HUES6 (cell line): ENCODE data around the gene KMT2C.

Experiments
- H3K27ac ChIP-seq: 2 replicates; pipeline ENCODE4 v1.7.0; 2013; ENCODE audit warnings: low read depth, mild to moderate bottlenecking, low read length, inconsistent platforms
- H3K27me3 ChIP-seq: 2 replicates; pipeline ENCODE4 v1.6.1; 2013; ENCODE audit warnings: low read length; ENCODE audit not compliant: control insufficient read depth, insufficient read depth
- H3K36me3 ChIP-seq: 2 replicates; pipeline ENCODE4 v1.6.1; 2013; ENCODE audit warnings: low read length; ENCODE audit not compliant: control insufficient read depth, insufficient read depth
- H3K4me1 ChIP-seq: 2 replicates; pipeline ENCODE4 v1.6.1; 2013; ENCODE audit warnings: low read length; ENCODE audit not compliant: control insufficient read depth, insufficient read depth
- H3K4me3 ChIP-seq: 2 replicates; pipeline ENCODE4 v1.5.1; 2013; ENCODE audit warnings: low read depth, low read length
- H3K9ac ChIP-seq: one replicate; pipeline ENCODE4 v1.6.1; 2013; ENCODE audit warnings: mild to moderate bottlenecking, low read length
- H3K9me3 ChIP-seq: 2 replicates; pipeline ENCODE4 v1.6.1; 2013; ENCODE audit warnings: low read depth, low read length; ENCODE audit not compliant: control insufficient read depth, insufficient read depth

Gene KMT2C

GRCh38 chr7:152351168-152351567 is 84.6 kb downstream of the KMT2C start:
- Histone ChIP-seq H3K9ac (no peak overlapping the region), H3K27me3 (no peaks in the 10 kb centered on the region), H3K4me3 (no peak overlapping the region), H3K27ac (no peak overlapping the region), H3K36me3 (peaks cover 30% of the 10 kb centered on the region), H3K9me3 (peaks cover 12% of the 10 kb centered on the region; the same call in 1 of the 2 replicates), H3K4me1 (no peaks in the 10 kb centered on the region)

GRCh38 chr7:152347888-152348287 is 87.9 kb downstream of the KMT2C start:
- peaks cover 26% of the 10 kb centered on the region for H3K36me3 ChIP-seq
- H3K27ac ChIP-seq, result no peak overlapping the region
- no peaks in the 10 kb centered on the region for H3K27me3 ChIP-seq
- H3K9ac ChIP-seq, result no peak overlapping the region
- H3K4me1 ChIP-seq, result no peaks in the 10 kb centered on the region
- H3K4me3 ChIP-seq, result no peak overlapping the region
- peaks cover 12% of the 10 kb centered on the region; the same call in 1 of the 2 replicates for H3K9me3 ChIP-seq

DNA sequence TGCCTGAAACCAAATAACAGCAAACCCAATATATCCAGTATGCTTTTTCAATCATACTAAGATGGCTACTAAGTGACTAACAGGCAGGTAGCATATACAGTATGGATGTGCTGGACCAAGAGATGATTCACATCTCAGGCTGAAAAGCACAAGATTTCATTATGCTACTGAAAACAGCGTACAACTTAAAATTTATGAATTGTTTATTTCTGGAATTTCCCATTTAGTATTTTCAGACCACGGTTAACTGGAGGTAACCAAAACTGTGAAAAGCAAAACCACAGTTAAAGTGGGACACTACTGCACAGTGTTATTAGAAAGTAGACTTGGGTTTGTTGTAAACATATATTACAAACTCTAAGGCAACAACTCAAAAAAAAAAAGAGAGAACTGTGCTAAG is 91.5 kb downstream of the KMT2C start:
- H3K9me3 ChIP-seq, result peaks cover 5% of the 10 kb centered on the region; the same call in 1 of the 2 replicates
- no peaks in the 10 kb centered on the region for H3K4me1 ChIP-seq
- no peak overlapping the region for H3K9ac ChIP-seq
- no peaks in the 10 kb centered on the region for H3K27me3 ChIP-seq
- H3K36me3 ChIP-seq, result peaks cover 7% of the 10 kb centered on the region; the same call in 1 of the 2 replicates
- H3K27ac ChIP-seq, result no peak overlapping the region
- H3K4me3 ChIP-seq, result no peak overlapping the region

DNA sequence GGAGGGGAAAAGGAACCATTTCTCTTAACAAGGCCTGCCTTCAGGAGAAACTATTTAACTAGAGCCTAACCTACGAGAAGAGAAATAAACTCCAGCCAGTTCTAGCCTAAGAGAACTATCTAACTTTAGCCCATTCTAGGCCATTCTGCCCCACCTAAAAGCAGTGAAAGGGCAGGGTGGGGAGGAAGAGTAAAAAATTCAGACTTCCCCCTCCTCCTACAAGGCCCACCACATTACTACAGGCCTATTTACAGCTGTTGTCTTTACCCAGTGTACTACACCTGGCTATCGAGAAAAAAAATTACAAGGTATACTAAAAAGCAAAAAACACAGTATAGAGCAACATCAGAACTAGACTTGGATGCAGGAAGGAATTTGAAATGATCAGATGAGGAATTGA is 93.0 kb downstream of the KMT2C start:
- H3K36me3 ChIP-seq, result peaks cover 4% of the 10 kb centered on the region; the same call in 1 of the 2 replicates
- no peak overlapping the region for H3K4me3 ChIP-seq
- no peak overlapping the region for H3K9ac ChIP-seq
- H3K4me1 ChIP-seq, result no peaks in the 10 kb centered on the region
- H3K27me3 ChIP-seq, result no peaks in the 10 kb centered on the region
- no peak overlapping the region for H3K27ac ChIP-seq
- no peaks in the 10 kb centered on the region for H3K9me3 ChIP-seq

DNA sequence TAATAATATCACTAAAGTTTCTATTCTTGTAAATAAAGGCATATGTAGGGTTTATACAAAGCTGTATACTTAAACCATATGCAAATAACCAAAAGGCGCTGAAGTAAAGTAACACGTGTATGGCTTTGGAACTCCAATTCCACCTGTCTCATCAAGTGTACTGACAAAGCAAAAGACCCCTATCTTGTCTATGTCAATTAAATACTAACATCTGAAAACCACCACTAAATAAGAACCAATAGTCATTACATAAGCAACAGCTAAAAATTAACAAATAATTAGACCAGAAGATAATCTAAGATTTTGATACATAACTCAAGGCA is 93.9 kb downstream of the KMT2C start:
- Histone ChIP-seq H3K27ac (no peak overlapping the region), H3K4me3 (no peak overlapping the region), H3K9me3 (no peaks in the 10 kb centered on the region), H3K36me3 (no peaks in the 10 kb centered on the region), H3K4me1 (no peaks in the 10 kb centered on the region), H3K9ac (no peak overlapping the region), H3K27me3 (no peaks in the 10 kb centered on the region)

GRCh38 chr7:152341039-152341913 is 94.5 kb downstream of the KMT2C start:
- no peaks in the 10 kb centered on the region for H3K4me1 ChIP-seq
- no peaks in the 10 kb centered on the region for H3K27me3 ChIP-seq
- H3K36me3 ChIP-seq, result no peaks in the 10 kb centered on the region
- no peak overlapping the region for H3K9ac ChIP-seq
- H3K4me3 ChIP-seq, result no peak overlapping the region
- H3K27ac ChIP-seq, result no peak overlapping the region
- H3K9me3 ChIP-seq, result no peaks in the 10 kb centered on the region

DNA sequence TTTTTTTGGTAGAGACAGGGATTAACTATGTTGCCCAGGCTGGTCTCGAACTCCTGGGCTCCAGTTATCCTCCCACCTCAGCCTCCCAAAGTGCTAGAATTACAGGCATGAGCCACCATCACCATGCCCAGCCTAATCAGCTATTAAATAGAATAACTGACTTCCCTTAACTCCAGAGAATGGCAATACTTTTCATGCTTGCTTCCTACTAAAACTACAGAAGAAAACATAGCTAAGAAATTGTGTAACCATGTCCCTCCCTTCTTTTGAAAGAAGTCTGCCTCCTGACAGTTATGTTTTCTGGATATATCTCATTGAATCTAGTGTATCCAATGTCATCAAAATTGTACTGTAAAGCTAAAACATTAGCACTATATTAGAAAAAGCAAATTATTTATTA is 95.6 kb downstream of the KMT2C start:
- H3K4me3 ChIP-seq, result no peak overlapping the region
- no peak overlapping the region for H3K27ac ChIP-seq
- no peaks in the 10 kb centered on the region for H3K9me3 ChIP-seq
- no peaks in the 10 kb centered on the region for H3K36me3 ChIP-seq
- H3K4me1 ChIP-seq, result no peaks in the 10 kb centered on the region
- no peaks in the 10 kb centered on the region for H3K27me3 ChIP-seq
- no peak overlapping the region for H3K9ac ChIP-seq

DNA sequence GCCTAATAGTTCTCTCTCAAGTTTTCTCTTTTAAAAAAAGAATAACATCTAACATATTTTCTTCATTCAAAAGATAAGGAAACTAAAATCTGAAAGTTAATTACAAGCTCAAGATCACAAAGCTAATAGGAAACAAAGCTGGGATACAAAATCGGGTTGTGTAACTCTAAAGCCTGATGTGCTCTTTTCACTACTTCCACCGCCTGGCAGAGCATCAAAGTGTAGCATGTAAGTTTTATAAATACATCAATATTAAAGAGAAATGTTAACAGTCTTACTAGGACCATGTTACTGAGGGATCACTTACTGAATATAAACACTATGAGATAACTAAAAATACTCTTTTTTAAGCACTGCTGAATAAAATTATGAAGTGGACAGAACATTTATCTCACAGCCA is 97.2 kb downstream of the KMT2C start:
- Histone ChIP-seq H3K4me1 (no peaks in the 10 kb centered on the region), H3K36me3 (no peaks in the 10 kb centered on the region), H3K4me3 (no peak overlapping the region), H3K9me3 (no peaks in the 10 kb centered on the region), H3K27me3 (no peaks in the 10 kb centered on the region), H3K9ac (no peak overlapping the region), H3K27ac (no peak overlapping the region)

DNA sequence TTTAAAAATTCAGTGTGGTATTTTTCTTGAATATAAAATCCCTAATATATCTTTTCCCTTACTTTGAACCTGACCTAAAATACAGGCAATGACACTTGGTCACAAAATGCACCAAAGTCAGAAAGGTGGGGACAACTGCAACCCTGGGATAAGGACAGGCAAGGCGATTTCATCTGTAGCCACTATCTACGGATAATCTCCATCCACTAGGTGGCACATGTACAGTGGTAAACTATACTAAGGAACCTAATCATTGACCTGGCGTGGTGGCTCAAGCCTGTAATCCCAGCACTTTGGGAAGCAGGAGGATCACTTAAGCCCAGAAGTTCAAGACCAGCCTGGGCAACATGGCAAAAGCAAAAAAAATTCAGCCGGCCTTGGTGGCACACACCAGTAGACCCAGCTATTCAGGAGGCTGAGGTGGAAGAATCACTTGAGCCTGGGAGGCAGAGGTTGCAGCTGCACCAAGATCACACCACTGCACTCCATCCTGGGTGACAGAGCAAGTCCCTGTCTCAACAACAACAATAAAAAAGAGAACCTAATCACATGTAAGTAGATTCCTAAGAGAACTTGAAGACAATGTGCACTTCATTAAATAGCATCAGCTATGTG is 98.9 kb downstream of the KMT2C start:
- Histone ChIP-seq H3K4me1 (no peaks in the 10 kb centered on the region), H3K9me3 (no peaks in the 10 kb centered on the region), H3K36me3 (no peaks in the 10 kb centered on the region), H3K9ac (no peak overlapping the region), H3K4me3 (no peak overlapping the region), H3K27ac (no peak overlapping the region), H3K27me3 (no peaks in the 10 kb centered on the region)

- Histone ChIP-seq H3K27me3 (no peaks in the 10 kb centered on the region), H3K36me3 (no peaks in the 10 kb centered on the region), H3K27ac (no peak overlapping the region), H3K9me3 (no peaks in the 10 kb centered on the region), H3K4me1 (no peaks in the 10 kb centered on the region), H3K9ac (no peak overlapping the region), H3K4me3 (no peak overlapping the region)
Measured at GRCh38 chr7:152335900-152336571, 99.8 kb downstream of the KMT2C start.

DNA sequence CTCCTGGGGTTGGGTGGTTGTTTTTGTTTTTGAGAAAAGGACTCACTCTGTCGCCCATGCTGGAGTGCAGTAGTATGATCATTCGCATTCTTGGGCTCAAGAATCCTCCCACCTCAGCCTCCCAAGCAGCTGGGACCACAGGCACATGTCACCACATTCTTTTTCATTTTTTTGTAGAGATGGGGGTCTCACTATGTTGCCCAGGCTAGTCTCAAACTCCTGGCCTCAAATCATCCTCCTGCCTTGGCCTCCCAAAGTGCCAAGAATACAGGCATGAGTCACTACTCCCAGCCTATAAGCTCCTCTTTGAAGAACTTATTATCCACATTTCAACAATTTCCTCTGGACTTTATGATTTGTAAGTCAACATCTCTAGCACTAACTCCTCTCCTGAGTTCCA is 102.7 kb downstream of the KMT2C start:
- H3K27me3 ChIP-seq, result no peaks in the 10 kb centered on the region
- no peak overlapping the region for H3K9ac ChIP-seq
- H3K9me3 ChIP-seq, result no peaks in the 10 kb centered on the region
- H3K27ac ChIP-seq, result no peak overlapping the region
- H3K4me1 ChIP-seq, result no peaks in the 10 kb centered on the region
- H3K36me3 ChIP-seq, result peaks cover 14% of the 10 kb centered on the region
- no peak overlapping the region for H3K4me3 ChIP-seq
